Measurements from ENCODE around the gene NFXL1.

NFXL1 gene

DNA sequence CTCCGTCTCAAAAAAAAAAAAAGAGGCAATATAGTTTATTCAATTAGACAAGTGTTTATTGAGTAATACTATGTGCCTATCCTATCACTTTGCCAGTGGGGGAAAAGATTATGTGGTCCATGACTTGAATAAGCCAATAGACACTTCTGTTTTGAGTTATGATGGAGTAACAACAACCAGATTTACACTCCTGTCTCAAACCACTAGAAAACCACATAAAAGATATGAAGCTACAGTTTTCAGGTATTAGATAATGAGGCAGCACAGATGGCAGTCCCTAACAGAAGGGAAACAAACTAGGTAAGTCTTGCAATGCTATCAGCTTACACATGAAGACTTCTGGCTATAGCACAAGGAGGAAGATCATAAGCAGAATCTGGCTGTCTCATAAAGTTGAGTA, 22.5 kb downstream of the NFXL1 start:
- H3K4me2 ChIP-seq (ENCODE audit: low read depth, low read length, poor library complexity, severe bottlenecking): no peak overlapping the region
- H4K20me1 ChIP-seq (ENCODE audit: insufficient read depth, low read length, poor library complexity, severe bottlenecking): no peaks in the 10 kb centered on the region
- TF ChIP-seq EZH2phosphoT487 (IDR thresholded peaks at IDR 0.05; ENCODE audit: borderline replicate concordance): no peak
- TF ChIP-seq, protein P1, sequence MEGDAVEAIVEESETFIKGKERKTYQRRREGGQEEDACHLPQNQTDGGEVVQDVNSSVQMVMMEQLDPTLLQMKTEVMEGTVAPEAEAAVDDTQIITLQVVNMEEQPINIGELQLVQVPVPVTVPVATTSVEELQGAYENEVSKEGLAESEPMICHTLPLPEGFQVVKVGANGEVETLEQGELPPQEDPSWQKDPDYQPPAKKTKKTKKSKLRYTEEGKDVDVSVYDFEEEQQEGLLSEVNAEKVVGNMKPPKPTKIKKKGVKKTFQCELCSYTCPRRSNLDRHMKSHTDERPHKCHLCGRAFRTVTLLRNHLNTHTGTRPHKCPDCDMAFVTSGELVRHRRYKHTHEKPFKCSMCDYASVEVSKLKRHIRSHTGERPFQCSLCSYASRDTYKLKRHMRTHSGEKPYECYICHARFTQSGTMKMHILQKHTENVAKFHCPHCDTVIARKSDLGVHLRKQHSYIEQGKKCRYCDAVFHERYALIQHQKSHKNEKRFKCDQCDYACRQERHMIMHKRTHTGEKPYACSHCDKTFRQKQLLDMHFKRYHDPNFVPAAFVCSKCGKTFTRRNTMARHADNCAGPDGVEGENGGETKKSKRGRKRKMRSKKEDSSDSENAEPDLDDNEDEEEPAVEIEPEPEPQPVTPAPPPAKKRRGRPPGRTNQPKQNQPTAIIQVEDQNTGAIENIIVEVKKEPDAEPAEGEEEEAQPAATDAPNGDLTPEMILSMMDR (conservative IDR thresholded peaks at IDR 0.05; ENCODE audit: low read length): no peak
- H3K27me3 ChIP-seq (ENCODE audit: insufficient read depth, low read length, poor library complexity, severe bottlenecking): no peaks in the 10 kb centered on the region
- no peak overlapping the region for H2AFZ ChIP-seq (ENCODE audit: low read length)
- no peaks in the 10 kb centered on the region for H3K79me2 ChIP-seq (ENCODE audit: insufficient read depth, low read length)
- H3K4me1 ChIP-seq (ENCODE audit: insufficient read depth, low read length, poor library complexity, severe bottlenecking): no peaks in the 10 kb centered on the region
- no peaks in the 10 kb centered on the region for H3F3A ChIP-seq (ENCODE audit: low read depth)
- H3K9ac ChIP-seq (ENCODE audit: low read depth, low read length, poor library complexity, severe bottlenecking): no peak overlapping the region
- no peaks in the 10 kb centered on the region for H3K9me2 ChIP-seq (replicated peaks; ENCODE audit: low read depth, low read length)
- H3K9me3 ChIP-seq (ENCODE audit: insufficient read depth, low read depth, low read length): no peaks in the 10 kb centered on the region
- no peak overlapping the region for H3K4me3 ChIP-seq (ENCODE audit: low read length, poor library complexity, severe bottlenecking)
- H3K36me3 ChIP-seq (ENCODE audit: insufficient read depth, low read length): peaks cover 77% of the 10 kb centered on the region

DNA sequence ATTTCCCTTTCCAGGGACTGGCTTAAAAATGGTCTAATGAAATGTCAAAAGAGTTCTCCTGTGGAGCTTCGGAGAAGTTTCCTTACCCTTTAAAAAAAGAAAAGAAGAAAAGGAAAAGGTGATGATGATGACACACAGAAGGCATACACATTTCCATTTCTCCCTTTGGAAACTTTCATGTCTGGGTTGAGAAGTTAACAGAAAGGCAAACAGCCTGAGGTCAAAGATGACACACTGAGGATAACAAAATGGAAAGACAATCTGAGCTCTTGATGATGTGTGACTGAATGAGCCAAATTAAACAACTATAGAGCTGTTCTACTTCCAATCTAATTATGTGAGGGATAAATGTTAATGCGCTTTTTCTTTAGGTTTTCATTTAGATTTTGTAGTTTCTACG, 32.2 kb downstream of the NFXL1 start:
- no peaks in the 10 kb centered on the region for H3K9me3 ChIP-seq (ENCODE audit: insufficient read depth, low read depth, low read length)
- no peaks in the 10 kb centered on the region for H3K9me2 ChIP-seq (replicated peaks; ENCODE audit: low read depth, low read length)
- H4K20me1 ChIP-seq (ENCODE audit: insufficient read depth, low read length, poor library complexity, severe bottlenecking): no peaks in the 10 kb centered on the region
- H3K4me1 ChIP-seq (ENCODE audit: insufficient read depth, low read length, poor library complexity, severe bottlenecking): no peaks in the 10 kb centered on the region
- peaks cover 70% of the 10 kb centered on the region for H3K36me3 ChIP-seq (ENCODE audit: insufficient read depth, low read length)
- no peaks in the 10 kb centered on the region for H3F3A ChIP-seq (ENCODE audit: low read depth)
- no peak overlapping the region for H3K9ac ChIP-seq (ENCODE audit: low read depth, low read length, poor library complexity, severe bottlenecking)
- TF ChIP-seq, protein P1 (conservative IDR thresholded peaks at IDR 0.05; ENCODE audit: low read length): no peak
- TF ChIP-seq EZH2phosphoT487 (IDR thresholded peaks at IDR 0.05; ENCODE audit: borderline replicate concordance): no peak
- H3K27me3 ChIP-seq (ENCODE audit: insufficient read depth, low read length, poor library complexity, severe bottlenecking): no peaks in the 10 kb centered on the region
- H2AFZ ChIP-seq (ENCODE audit: low read length): no peak overlapping the region
- H3K4me2 ChIP-seq (ENCODE audit: low read depth, low read length, poor library complexity, severe bottlenecking): no peak overlapping the region
- H3K79me2 ChIP-seq (ENCODE audit: insufficient read depth, low read length): no peaks in the 10 kb centered on the region
- no peak overlapping the region for H3K4me3 ChIP-seq (ENCODE audit: low read length, poor library complexity, severe bottlenecking)

DNA sequence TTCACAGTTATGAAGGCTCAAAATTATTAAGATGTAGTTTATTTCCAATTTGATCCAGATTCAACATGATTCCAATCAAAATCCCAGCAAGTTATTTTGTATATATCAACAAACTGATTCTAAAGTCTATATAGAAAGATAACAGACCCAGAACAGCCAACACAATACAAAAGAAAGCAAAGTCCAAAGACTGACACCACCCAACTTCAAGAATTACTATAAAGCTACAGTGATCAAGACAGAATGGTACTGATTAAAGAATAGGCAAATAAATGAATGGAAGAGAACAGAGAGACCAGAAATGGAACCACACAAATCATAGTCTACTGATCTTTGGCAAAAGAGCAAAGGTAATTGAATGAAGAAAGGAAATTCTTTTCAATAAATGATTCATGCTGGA, 34.9 kb downstream of the NFXL1 start:
- Histone ChIP-seq H2AFZ (ENCODE audit: low read length) (no peak overlapping the region), H3K27me3 (ENCODE audit: insufficient read depth, low read length, poor library complexity, severe bottlenecking) (no peaks in the 10 kb centered on the region), H3K4me1 (ENCODE audit: insufficient read depth, low read length, poor library complexity, severe bottlenecking) (no peaks in the 10 kb centered on the region), H3F3A (ENCODE audit: low read depth) (no peaks in the 10 kb centered on the region), H3K4me3 (ENCODE audit: low read length, poor library complexity, severe bottlenecking) (no peak overlapping the region), H4K20me1 (ENCODE audit: insufficient read depth, low read length, poor library complexity, severe bottlenecking) (no peaks in the 10 kb centered on the region), H3K36me3 (ENCODE audit: insufficient read depth, low read length) (peaks cover 74% of the 10 kb centered on the region), H3K9me2 (replicated peaks; ENCODE audit: low read depth, low read length) (no peaks in the 10 kb centered on the region), H3K79me2 (ENCODE audit: insufficient read depth, low read length) (no peaks in the 10 kb centered on the region), H3K4me2 (ENCODE audit: low read depth, low read length, poor library complexity, severe bottlenecking) (no peak overlapping the region), H3K9ac (ENCODE audit: low read depth, low read length, poor library complexity, severe bottlenecking) (no peak overlapping the region), H3K9me3 (ENCODE audit: insufficient read depth, low read depth, low read length) (no peaks in the 10 kb centered on the region)
- TF ChIP-seq, protein P1 (conservative IDR thresholded peaks at IDR 0.05; ENCODE audit: low read length): no peak
- TF ChIP-seq EZH2phosphoT487 (IDR thresholded peaks at IDR 0.05; ENCODE audit: borderline replicate concordance): no peak

All from Loucy (cell line).